Suprapubic skin (tissue), 3 donors: ENCODE results near the gene LAPTM5.

Source experiments
- CTCF ChIP-seq, 2 donors: fragments of 200-600 bp in 1 of 2; fragments of 450-650 bp in 1 of 2; sonication (generic) in 1 of 2; IDR thresholded peaks; one replicate each; pipeline ENCODE4 v1.5.1; 2016 to 2019; ENCODE audit warnings: antibody characterized with exemption in 2 of 2, mild to moderate bottlenecking in 1 of 2, moderate library complexity in 1 of 2
- POLR2A ChIP-seq, 2 donors: fragments of 450-650 bp; IDR thresholded peaks; one replicate each; pipeline ENCODE4 v1.6.1; 2017; ENCODE audit warnings: antibody characterized with exemption in 2 of 2, mild to moderate bottlenecking in 2 of 2, moderate library complexity in 2 of 2

GRCh38 chr1:30704765-30705509 is 52.6 kb downstream of the LAPTM5 start:
- no peak for TF ChIP-seq POLR2A (IDR thresholded peaks at IDR 0.05)
- TF ChIP-seq CTCF (IDR thresholded peaks at IDR 0.05), result no peak
